Naive thymus-derived CD8-positive, alpha-beta T cell (primary cell): Measurements from ENCODE around the gene AVPI1. TPM values are rescaled to one million over a fixed set of nuclear protein-coding genes. Genes with fewer than 3 reads are reported as not detected.
"Not testable (repeated sequence)": the region's sequence is repeated elsewhere in the genome, so short reads cannot be mapped to it uniquely, and the experiment has no call there.

Experiments used
- ATAC-seq, 2 donors: fragments of 150-1000 bp; cut with Tn5 transposase in 1 of 2; sonication (Bioruptor Pico), chemical (Tn5 transposase) in 1 of 2; 1 replicate in 1 of 2; 2 replicates in 1 of 2; pipeline ENCODE4 v1.10.0; 2021; ENCODE audit warnings: mild to moderate bottlenecking in 2 of 2, moderate library complexity in 2 of 2
- POLR2A ChIA-PET: fragments of 350-600 bp; sonication (Branson Sonifier 250); formaldehyde crosslinking; loops from one replicate; lab custom pipeline; 2021; ENCODE audit warnings: antibody characterized with exemption; lab: Charles Lee
- DNase-seq, 10 donors: peaks; one replicate each; pipeline versions ENCODE4 v3.0.0 to v3.0.0-alpha.2; 2020 to 2022
- H3K27ac Mint-ChIP-seq, 10 donors: one replicate each; pipeline ENCODE4 v1.8.0; 2020 to 2022; ENCODE audit warnings: mild to moderate bottlenecking in 10 of 10, mixed read lengths in 10 of 10, moderate library complexity in 4 of 10, inconsistent platforms in 1 of 10
- H3K27me3 Mint-ChIP-seq, 5 donors: one replicate each; pipeline ENCODE4 v1.8.0; 2021 to 2022; ENCODE audit warnings: mixed read lengths in 5 of 5
- H3K36me3 Mint-ChIP-seq, 3 donors: one replicate each; pipeline ENCODE4 v1.8.0; 2020 to 2022; ENCODE audit warnings: mixed read lengths in 3 of 3, mild to moderate bottlenecking in 2 of 3, inconsistent platforms in 1 of 3
- H3K4me1 Mint-ChIP-seq, 4 donors: one replicate each; pipeline ENCODE4 v1.8.0; 2021 to 2022; ENCODE audit warnings: mixed read lengths in 4 of 4
- H3K4me3 Mint-ChIP-seq, 10 donors: one replicate each; pipeline ENCODE4 v1.8.0; 2020 to 2022; ENCODE audit warnings: mild to moderate bottlenecking in 10 of 10, mixed read lengths in 10 of 10, moderate library complexity in 6 of 10, inconsistent platforms in 1 of 10
- H3K9me3 Mint-ChIP-seq, 9 donors: one replicate each; pipeline ENCODE4 v1.8.0; 2020 to 2022; ENCODE audit warnings: mixed read lengths in 9 of 9, mild to moderate bottlenecking in 3 of 9, inconsistent platforms in 1 of 9, moderate library complexity in 1 of 9
- polyA plus RNA-seq, 3 donors: library from polyadenylated mRNA; unstranded; fragments of 300-500 nt; fragmentation: Illumina TruSeq; gene quantifications; one replicate each; pipeline ENCODE4 v1.2.3, GENCODE V29; 2021
- total RNA-seq, 8 experiments: library from RNA in 2 of 8; stranded (reverse) in 2 of 8; gene quantifications; one replicate each; pipeline ENCODE4 v1.2.3 and lab custom pipeline; 2021 to 2026

The AVPI1 gene
- total and polyA plus RNA-seq, 5 experiments from 2014 or later, result 2.2 to 3.8 (median 3.1) TPM

- ATAC-seq, result no peak
- DNase-seq, result no peak
- H3K27ac Mint-ChIP-seq, result peak overlapping the region; percentile 58 to 94 (median 92)
- no peaks in the 10 kb centered on the region for H3K9me3 Mint-ChIP-seq
- H3K4me3 Mint-ChIP-seq, result peak overlapping the region; percentile 71 to 94 (median 86)
- H3K36me3 Mint-ChIP-seq, result no peaks in the 10 kb centered on the region
- POLR2A ChIA-PET, result interaction anchor here (1.0 to 2.8 kb wide), 16 partner anchors 10 to 446 kb away, joined by 3 to 31 read pairs (median 4); partner anchors contain the start of genes MARVELD1, PI4K2A, R3HCC1L and UBTD1
- no peaks in the 10 kb centered on the region for H3K27me3 Mint-ChIP-seq
- peaks cover 5 to 33% (median 24%) of the 10 kb centered on the region in 4 donors for H3K4me1 Mint-ChIP-seq
Observed at GRCh38 chr10:97687785-97688781, 1.0 kb upstream of the AVPI1 start.

GRCh38 chr10:97686301-97686961, 610 bp downstream of the AVPI1 start:
- no peaks in the 10 kb centered on the region for H3K27me3 Mint-ChIP-seq
- POLR2A ChIA-PET, result interaction anchor here (0.8 to 2.8 kb wide), 15 partner anchors 8 to 448 kb away, joined by 3 to 31 read pairs (median 4); partner anchors contain the start of genes MARVELD1, R3HCC1L, UBTD1 and ZFYVE27
- no peaks in the 10 kb centered on the region for H3K36me3 Mint-ChIP-seq
- H3K4me3 Mint-ChIP-seq, result peak overlapping the region; percentile 83 to 94 (median 88)
- no peak for ATAC-seq
- DNase-seq, result peak in 1 of 10 donors; percentile 17
- peak overlapping the region in 9 of 10 donors; percentile 32 to 95 (median 93) for H3K27ac Mint-ChIP-seq
- H3K9me3 Mint-ChIP-seq, result no peaks in the 10 kb centered on the region
- peaks cover 8 to 33% (median 24%) of the 10 kb centered on the region in 4 donors for H3K4me1 Mint-ChIP-seq

GRCh38 chr10:97685395-97685958, 1.6 kb downstream of the AVPI1 start:
- no peak for ATAC-seq
- POLR2A ChIA-PET, result interaction anchor here (2.8 kb wide), 1 partner anchor 50 kb away, joined by 31 read pairs; the partner anchor contains the start of gene ZFYVE27

GRCh38 chr10:97684866-97685394, 2.1 kb downstream of the AVPI1 start:
- Mint-ChIP-seq H3K27ac (peak overlapping the region in 3 of 10 donors; percentile 51 to 59 (median 56)), H3K36me3 (no peaks in the 10 kb centered on the region), H3K9me3 (no peaks in the 10 kb centered on the region), H3K4me1 (peaks cover 8 to 33% (median 24%) of the 10 kb centered on the region in 4 donors), H3K27me3 (no peaks in the 10 kb centered on the region), H3K4me3 (peak overlapping the region in 7 of 10 donors; percentile 8 to 48 (median 28))
- no peak for ATAC-seq
- POLR2A ChIA-PET, result no interaction called here
- DNase-seq, result no peak

More at GRCh38 chr10:97685395-97685958, 1.6 kb downstream of the AVPI1 start:
- peak overlapping the region in 9 of 10 donors; percentile 19 to 94 (median 87) for H3K4me3 Mint-ChIP-seq
- no peaks in the 10 kb centered on the region for H3K9me3 Mint-ChIP-seq
- no peaks in the 10 kb centered on the region for H3K27me3 Mint-ChIP-seq
- no peak for DNase-seq
- H3K36me3 Mint-ChIP-seq, result no peaks in the 10 kb centered on the region
- H3K27ac Mint-ChIP-seq, result peak overlapping the region in 4 of 10 donors; percentile 40 to 59 (median 54)
- peaks cover 8 to 33% (median 24%) of the 10 kb centered on the region in 4 donors for H3K4me1 Mint-ChIP-seq

GRCh38 chr10:97684368-97684713, 2.7 kb downstream of the AVPI1 start:
- H3K36me3 Mint-ChIP-seq, H3K4me3 Mint-ChIP-seq, POLR2A ChIA-PET, H3K9me3 Mint-ChIP-seq, DNase-seq, H3K27me3 Mint-ChIP-seq, H3K27ac Mint-ChIP-seq, ATAC-seq: not testable (repeated sequence)
- peaks cover 8 to 33% (median 24%) of the 10 kb centered on the region in 4 donors for H3K4me1 Mint-ChIP-seq

GRCh38 chr10:97683556-97684367, 3.3 kb downstream of the AVPI1 start:
- H3K36me3 Mint-ChIP-seq, result no peaks in the 10 kb centered on the region
- peaks cover 8 to 33% (median 24%) of the 10 kb centered on the region in 4 donors for H3K4me1 Mint-ChIP-seq
- POLR2A ChIA-PET, result interaction anchor here (0.6 kb wide), 1 partner anchor 203 kb away, joined by 3 read pairs; no protein-coding TSS in a partner anchor
- H3K9me3 Mint-ChIP-seq, result no peaks in the 10 kb centered on the region
- DNase-seq (no peak), ATAC-seq (no peak)
- H3K27ac Mint-ChIP-seq, result peak overlapping the region in 3 of 10 donors; percentile 16 to 50 (median 20)
- H3K4me3 Mint-ChIP-seq, result no peak overlapping the region
- H3K27me3 Mint-ChIP-seq, result no peaks in the 10 kb centered on the region

GRCh38 chr10:97682042-97682441, 5.0 kb downstream of the AVPI1 start:
- Mint-ChIP-seq H3K9me3 (no peaks in the 10 kb centered on the region), H3K4me1 (peaks cover 3 to 24% (median 16%) of the 10 kb centered on the region in 4 donors), H3K4me3 (no peak overlapping the region), H3K36me3 (no peaks in the 10 kb centered on the region), H3K27ac (no peak overlapping the region), H3K27me3 (no peaks in the 10 kb centered on the region)
- no peak for ATAC-seq
- DNase-seq, result no peak
- POLR2A ChIA-PET, result interaction anchor here (0.7 to 1.3 kb wide), 2 partner anchors 55 to 351 kb away, joined by 3 to 4 read pairs; partner anchors contain the start of gene ZFYVE27

GRCh38 chr10:97679594-97679993, 7.4 kb downstream of the AVPI1 start:
- POLR2A ChIA-PET, result interaction anchor here (0.6 to 1.0 kb wide), 3 partner anchors 10 to 448 kb away, joined by 3 read pairs; no protein-coding TSS in a partner anchor
- H3K9me3 Mint-ChIP-seq, result no peaks in the 10 kb centered on the region
- H3K4me3 Mint-ChIP-seq, result no peak overlapping the region
- no peaks in the 10 kb centered on the region for H3K27me3 Mint-ChIP-seq
- ATAC-seq, result no peak
- no peak overlapping the region for H3K27ac Mint-ChIP-seq
- peaks cover 0 to 8% (median 5%) of the 10 kb centered on the region in 4 donors for H3K4me1 Mint-ChIP-seq
- no peak for DNase-seq
- H3K36me3 Mint-ChIP-seq, result peaks cover 0 to 9% (median 4%) of the 10 kb centered on the region in 3 donors

- H3K4me3 Mint-ChIP-seq, result no peak overlapping the region
- H3K4me1 Mint-ChIP-seq, result peaks cover 0 to 5% (median 0%) of the 10 kb centered on the region in 4 donors
- POLR2A ChIA-PET, result interaction anchor here (0.9 to 2.2 kb wide), 4 partner anchors 10 to 60 kb away, joined by 3 to 9 read pairs (median 4); partner anchors contain the start of genes AVPI1 and ZFYVE27
- peak overlapping the region in 2 of 10 donors; percentile 79 to 80 for H3K27ac Mint-ChIP-seq
- DNase-seq, result peak; percentile 31 to 72 (median 53)
- no peaks in the 10 kb centered on the region for H3K27me3 Mint-ChIP-seq
- ATAC-seq, result peak; percentile 88 to 94
- H3K9me3 Mint-ChIP-seq, result no peaks in the 10 kb centered on the region
- peaks cover 0 to 29% (median 10%) of the 10 kb centered on the region in 3 donors for H3K36me3 Mint-ChIP-seq
Observed at GRCh38 chr10:97676770-97677581, 10.1 kb downstream of the AVPI1 start.

- peaks cover 0 to 42% (median 10%) of the 10 kb centered on the region in 3 donors for H3K36me3 Mint-ChIP-seq
- no peaks in the 10 kb centered on the region for H3K27me3 Mint-ChIP-seq
- POLR2A ChIA-PET, result interaction anchor here (0.8 to 1.7 kb wide), 3 partner anchors 13 to 61 kb away, joined by 3 to 4 read pairs (median 4); partner anchors contain the start of gene ZFYVE27
- no peaks in the 10 kb centered on the region for H3K9me3 Mint-ChIP-seq
- DNase-seq, result no peak
- H3K4me1 Mint-ChIP-seq, result peaks cover 0 to 5% (median 0%) of the 10 kb centered on the region in 4 donors
- H3K4me3 Mint-ChIP-seq, result no peak overlapping the region
- no peak for ATAC-seq
- peak overlapping the region in 1 of 10 donors; percentile 44 for H3K27ac Mint-ChIP-seq
Observed at GRCh38 chr10:97675222-97675621, 11.8 kb downstream of the AVPI1 start.
